Stimulated activated CD4-positive, alpha-beta T cell treated with anti-CD3 and anti-CD28 coated beads, TNF-alpha, amount 100 ng/mL, for 1 hour (primary cell): Measurements from ENCODE around the gene MAN1C1.

ENCODE experiments used
- DNase-seq, 3 donors: peaks; one replicate each; pipeline ENCODE4 v3.0.0-alpha.2; 2020; ENCODE audit warnings: low read depth in 3 of 3, low spot score in 1 of 3

MAN1C1 gene

DNA sequence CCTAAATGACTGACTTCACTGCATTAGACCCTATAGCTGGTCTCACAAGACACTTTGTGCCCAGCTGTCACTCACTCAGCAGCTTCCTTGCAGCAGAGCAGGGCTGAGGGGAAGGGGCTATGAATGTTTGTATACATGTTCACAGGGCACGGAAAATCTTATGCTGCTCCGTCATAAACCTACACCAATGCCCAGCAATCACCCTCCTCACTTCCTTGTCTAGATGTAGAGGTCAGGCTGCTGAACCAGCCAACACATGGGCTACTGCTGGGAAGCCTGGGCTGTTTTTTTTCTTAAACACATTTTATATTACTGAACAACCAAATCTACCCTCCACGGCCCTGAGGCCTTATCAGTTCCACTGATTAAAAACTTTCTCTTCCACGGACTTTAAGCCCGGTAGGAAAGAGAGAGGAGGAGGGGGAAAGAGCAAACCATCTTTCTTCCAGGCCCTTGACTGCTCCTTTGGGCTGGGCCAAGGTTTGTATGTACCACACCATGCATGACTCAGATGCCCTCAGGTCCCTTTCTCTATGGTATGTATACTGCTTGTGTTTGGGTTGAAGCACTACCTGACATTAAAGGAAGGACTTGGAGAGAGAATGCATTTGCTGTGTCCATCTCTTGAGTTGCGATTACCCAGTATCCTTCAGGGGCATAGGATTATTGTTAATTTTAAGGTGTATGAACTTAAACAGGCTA lies 215.9 kb downstream of the MAN1C1 start:
- DNase-seq, result no peak

DNA sequence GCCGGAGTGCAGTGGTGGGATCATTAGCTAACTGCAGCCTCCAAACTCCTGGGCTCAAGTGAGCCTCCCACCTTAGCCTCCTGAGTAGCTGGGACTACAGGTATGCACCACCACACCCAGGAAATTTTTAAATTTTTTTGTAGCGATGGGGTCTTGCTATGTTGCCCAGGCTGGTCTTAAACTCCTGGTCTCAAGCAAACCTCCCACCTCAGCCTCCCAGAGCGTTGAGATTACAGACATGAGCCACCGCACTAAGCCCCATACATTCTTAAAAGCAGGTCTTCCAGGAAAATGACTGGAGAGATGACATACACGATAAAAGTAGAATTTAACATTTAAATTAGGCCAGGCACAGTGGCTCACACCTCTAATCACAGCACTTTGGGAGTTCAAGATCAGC lies 216.6 kb downstream of the MAN1C1 start:
- DNase-seq, result no peak
